HepG2 (cell line): ENCODE measurements around the gene SCML1.

Experiments
- CREM ChIP-seq, 2 experiments: sonication (generic) in 1 of 2; formaldehyde crosslinking in 1 of 2; IDR thresholded peaks; 2 replicates each; pipeline versions ENCODE4 v1.4.0 to v1.6.1; 2016 to 2020; ENCODE audit warnings: antibody characterized with exemption in 1 of 2, mild to moderate bottlenecking in 1 of 2, missing genetic modification reagents in 1 of 2
- EZH2 ChIP-seq: conservative IDR thresholded peaks from 2 replicates; pipeline ENCODE4 v1.6.1; 2012; ENCODE audit warnings: mild to moderate bottlenecking, low read depth, low read length, moderate library complexity
- FOSL2 ChIP-seq: sonication (generic); formaldehyde crosslinking; IDR thresholded peaks from 2 replicates; pipeline ENCODE4 v1.4.0; 2020; ENCODE audit warnings: missing genetic modification reagents
- GABPB1 ChIP-seq: IDR thresholded peaks from 2 replicates; pipeline ENCODE4 v1.6.1; 2016; ENCODE audit warnings: mild to moderate bottlenecking, missing genetic modification reagents, moderate library complexity, missing compliant biosample characterization
- KDM5A ChIP-seq: fragments of 200-600 bp; sonication (generic); IDR thresholded peaks from 2 replicates; pipeline ENCODE4 v1.7.0; 2018; ENCODE audit warnings: antibody characterized with exemption, mild to moderate bottlenecking, low read length, borderline replicate concordance
- PRPF4 ChIP-seq: fragments of 200-400 bp; formaldehyde crosslinking; IDR thresholded peaks from 2 replicates; pipeline ENCODE4 v1.6.1; 2016; ENCODE audit warnings: low read length, low read depth; ENCODE audit not compliant: poor library complexity, severe bottlenecking
- SUZ12 ChIP-seq: fragments of 150-350 bp; IDR thresholded peaks from 2 replicates; pipeline ENCODE4 v1.6.1; 2014; ENCODE audit warnings: low read depth, low read length
- XRCC5 ChIP-seq: fragments of 200-400 bp; formaldehyde crosslinking; optimal IDR thresholded peaks from 2 replicates; pipeline ENCODE3; 2017; ENCODE audit warnings: mild to moderate bottlenecking, low read length
- ZNF33A ChIP-seq: sonication (generic); formaldehyde crosslinking; IDR thresholded peaks from 2 replicates; pipeline ENCODE4 v1.5.1; 2020; ENCODE audit warnings: missing genetic modification reagents, mild to moderate bottlenecking, moderate library complexity, borderline replicate concordance
- ZNF598 ChIP-seq: sonication (generic); formaldehyde crosslinking; IDR thresholded peaks from 2 replicates; pipeline ENCODE4 v1.5.1; 2020; ENCODE audit warnings: mild to moderate bottlenecking, missing genetic modification reagents, borderline replicate concordance
- ZNF660 ChIP-seq: sonication (generic); formaldehyde crosslinking; IDR thresholded peaks from 2 replicates; pipeline ENCODE4 v1.5.1; 2020; ENCODE audit warnings: mild to moderate bottlenecking, low read depth, missing genetic modification reagents, borderline replicate concordance
- TF ChIP-seq, protein P1 (sequence below): sonication (generic); formaldehyde crosslinking; IDR thresholded peaks from 2 replicates; pipeline ENCODE4 v1.5.0; 2020; ENCODE audit warnings: mild to moderate bottlenecking, missing genetic modification reagents, moderate library complexity
- TF ChIP-seq, protein P2 (sequence below): sonication (generic); formaldehyde crosslinking; IDR thresholded peaks from 2 replicates; pipeline ENCODE4 v1.4.0; 2020; ENCODE audit warnings: mild to moderate bottlenecking, missing genetic modification reagents
- TF ChIP-seq, protein P3 (sequence below): sonication (generic); formaldehyde crosslinking; IDR thresholded peaks from 2 replicates; pipeline ENCODE4 v1.4.0; 2020; ENCODE audit warnings: missing genetic modification reagents

DNA sequence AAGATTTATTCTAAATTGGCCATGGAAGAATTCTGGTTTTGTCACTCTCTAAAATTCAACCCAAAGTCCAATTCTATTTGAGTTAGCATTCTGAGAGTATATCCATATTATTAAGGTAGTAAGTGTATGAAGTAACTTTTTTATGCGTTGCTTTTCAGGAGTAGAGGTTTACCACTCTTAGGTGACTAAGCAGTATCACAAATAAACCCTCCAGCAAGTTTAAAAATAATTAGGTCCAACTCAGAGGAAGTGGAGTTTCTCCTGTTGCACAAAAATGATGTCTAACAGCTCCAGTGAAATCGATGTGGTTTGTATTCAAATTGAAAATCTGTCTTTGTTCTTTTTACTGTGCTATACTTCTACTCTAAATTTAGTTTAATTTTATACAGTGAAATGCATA is 6.6 kb downstream of the SCML1 start:
- TF ChIP-seq XRCC5 (no peak), ZNF660 (CRISPR knock-in tag) (no peak), ZNF598 (CRISPR knock-in tag) (no peak), KDM5A (no peak), GABPB1 (no peak), CREM (IDR thresholded peaks at IDR 0.05) (no peak), CREM (CRISPR knock-in tag; IDR thresholded peaks at IDR 0.05) (no peak), FOSL2 (CRISPR knock-in tag) (no peak), ZNF33A (CRISPR knock-in tag) (no peak), EZH2 (no peak), SUZ12 (no peak), PRPF4 (no peak)
- TF ChIP-seq, protein P1, sequence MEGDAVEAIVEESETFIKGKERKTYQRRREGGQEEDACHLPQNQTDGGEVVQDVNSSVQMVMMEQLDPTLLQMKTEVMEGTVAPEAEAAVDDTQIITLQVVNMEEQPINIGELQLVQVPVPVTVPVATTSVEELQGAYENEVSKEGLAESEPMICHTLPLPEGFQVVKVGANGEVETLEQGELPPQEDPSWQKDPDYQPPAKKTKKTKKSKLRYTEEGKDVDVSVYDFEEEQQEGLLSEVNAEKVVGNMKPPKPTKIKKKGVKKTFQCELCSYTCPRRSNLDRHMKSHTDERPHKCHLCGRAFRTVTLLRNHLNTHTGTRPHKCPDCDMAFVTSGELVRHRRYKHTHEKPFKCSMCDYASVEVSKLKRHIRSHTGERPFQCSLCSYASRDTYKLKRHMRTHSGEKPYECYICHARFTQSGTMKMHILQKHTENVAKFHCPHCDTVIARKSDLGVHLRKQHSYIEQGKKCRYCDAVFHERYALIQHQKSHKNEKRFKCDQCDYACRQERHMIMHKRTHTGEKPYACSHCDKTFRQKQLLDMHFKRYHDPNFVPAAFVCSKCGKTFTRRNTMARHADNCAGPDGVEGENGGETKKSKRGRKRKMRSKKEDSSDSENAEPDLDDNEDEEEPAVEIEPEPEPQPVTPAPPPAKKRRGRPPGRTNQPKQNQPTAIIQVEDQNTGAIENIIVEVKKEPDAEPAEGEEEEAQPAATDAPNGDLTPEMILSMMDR: no peak
- TF ChIP-seq, protein P2, sequence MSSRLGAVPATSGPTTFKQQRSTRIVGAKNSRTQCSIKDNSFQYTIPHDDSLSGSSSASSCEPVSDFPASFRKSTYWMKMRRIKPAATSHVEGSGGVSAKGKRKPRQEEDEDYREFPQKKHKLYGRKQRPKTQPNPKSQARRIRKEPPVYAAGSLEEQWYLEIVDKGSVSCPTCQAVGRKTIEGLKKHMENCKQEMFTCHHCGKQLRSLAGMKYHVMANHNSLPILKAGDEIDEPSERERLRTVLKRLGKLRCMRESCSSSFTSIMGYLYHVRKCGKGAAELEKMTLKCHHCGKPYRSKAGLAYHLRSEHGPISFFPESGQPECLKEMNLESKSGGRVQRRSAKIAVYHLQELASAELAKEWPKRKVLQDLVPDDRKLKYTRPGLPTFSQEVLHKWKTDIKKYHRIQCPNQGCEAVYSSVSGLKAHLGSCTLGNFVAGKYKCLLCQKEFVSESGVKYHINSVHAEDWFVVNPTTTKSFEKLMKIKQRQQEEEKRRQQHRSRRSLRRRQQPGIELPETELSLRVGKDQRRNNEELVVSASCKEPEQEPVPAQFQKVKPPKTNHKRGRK: no peak
- TF ChIP-seq, protein P3, sequence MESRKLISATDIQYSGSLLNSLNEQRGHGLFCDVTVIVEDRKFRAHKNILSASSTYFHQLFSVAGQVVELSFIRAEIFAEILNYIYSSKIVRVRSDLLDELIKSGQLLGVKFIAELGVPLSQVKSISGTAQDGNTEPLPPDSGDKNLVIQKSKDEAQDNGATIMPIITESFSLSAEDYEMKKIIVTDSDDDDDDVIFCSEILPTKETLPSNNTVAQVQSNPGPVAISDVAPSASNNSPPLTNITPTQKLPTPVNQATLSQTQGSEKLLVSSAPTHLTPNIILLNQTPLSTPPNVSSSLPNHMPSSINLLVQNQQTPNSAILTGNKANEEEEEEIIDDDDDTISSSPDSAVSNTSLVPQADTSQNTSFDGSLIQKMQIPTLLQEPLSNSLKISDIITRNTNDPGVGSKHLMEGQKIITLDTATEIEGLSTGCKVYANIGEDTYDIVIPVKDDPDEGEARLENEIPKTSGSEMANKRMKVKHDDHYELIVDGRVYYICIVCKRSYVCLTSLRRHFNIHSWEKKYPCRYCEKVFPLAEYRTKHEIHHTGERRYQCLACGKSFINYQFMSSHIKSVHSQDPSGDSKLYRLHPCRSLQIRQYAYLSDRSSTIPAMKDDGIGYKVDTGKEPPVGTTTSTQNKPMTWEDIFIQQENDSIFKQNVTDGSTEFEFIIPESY (CRISPR knock-in tag): no peak
